GM12873 (cell line): ENCODE data around the gene ALG14.

ENCODE experiments used
- TF ChIP-seq, protein P1 (sequence below): IDR thresholded peaks from 2 replicates; pipeline ENCODE4 v1.5.1; 2012; ENCODE audit warnings: low read depth, mild to moderate bottlenecking, moderate library complexity, low read length, control low read depth; ENCODE audit not compliant: insufficient read depth; ENCODE audit errors: missing control alignments

The ALG14 gene

GRCh38 chr1:95013950-95014574, 58.7 kb downstream of the ALG14 start:
- TF ChIP-seq, protein P1, sequence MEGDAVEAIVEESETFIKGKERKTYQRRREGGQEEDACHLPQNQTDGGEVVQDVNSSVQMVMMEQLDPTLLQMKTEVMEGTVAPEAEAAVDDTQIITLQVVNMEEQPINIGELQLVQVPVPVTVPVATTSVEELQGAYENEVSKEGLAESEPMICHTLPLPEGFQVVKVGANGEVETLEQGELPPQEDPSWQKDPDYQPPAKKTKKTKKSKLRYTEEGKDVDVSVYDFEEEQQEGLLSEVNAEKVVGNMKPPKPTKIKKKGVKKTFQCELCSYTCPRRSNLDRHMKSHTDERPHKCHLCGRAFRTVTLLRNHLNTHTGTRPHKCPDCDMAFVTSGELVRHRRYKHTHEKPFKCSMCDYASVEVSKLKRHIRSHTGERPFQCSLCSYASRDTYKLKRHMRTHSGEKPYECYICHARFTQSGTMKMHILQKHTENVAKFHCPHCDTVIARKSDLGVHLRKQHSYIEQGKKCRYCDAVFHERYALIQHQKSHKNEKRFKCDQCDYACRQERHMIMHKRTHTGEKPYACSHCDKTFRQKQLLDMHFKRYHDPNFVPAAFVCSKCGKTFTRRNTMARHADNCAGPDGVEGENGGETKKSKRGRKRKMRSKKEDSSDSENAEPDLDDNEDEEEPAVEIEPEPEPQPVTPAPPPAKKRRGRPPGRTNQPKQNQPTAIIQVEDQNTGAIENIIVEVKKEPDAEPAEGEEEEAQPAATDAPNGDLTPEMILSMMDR = no peak

DNA sequence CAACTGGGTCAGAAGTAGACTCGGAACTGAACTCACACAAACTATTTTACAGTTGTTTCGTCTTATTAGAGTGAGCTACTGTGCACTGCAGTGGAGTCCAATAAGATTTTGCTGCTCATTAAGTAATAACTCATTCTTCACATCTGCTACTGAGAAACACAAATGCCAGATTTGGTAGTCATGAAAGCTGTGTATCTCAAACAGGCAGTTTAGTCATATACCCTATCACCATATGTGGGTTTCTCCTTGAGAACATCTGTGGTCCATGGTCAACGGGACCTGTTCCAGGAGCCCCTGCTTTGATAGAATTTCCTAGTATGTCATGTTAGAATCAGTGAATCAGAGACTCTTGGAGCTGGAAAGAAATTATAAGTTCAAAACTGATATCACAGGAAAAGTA, 60.4 kb downstream of the ALG14 start:
- TF ChIP-seq, protein P1 = no peak

- TF ChIP-seq, protein P1 = no peak
These were observed 62.6 kb downstream of the ALG14 start for GRCh38 chr1:95010158-95010557.

DNA sequence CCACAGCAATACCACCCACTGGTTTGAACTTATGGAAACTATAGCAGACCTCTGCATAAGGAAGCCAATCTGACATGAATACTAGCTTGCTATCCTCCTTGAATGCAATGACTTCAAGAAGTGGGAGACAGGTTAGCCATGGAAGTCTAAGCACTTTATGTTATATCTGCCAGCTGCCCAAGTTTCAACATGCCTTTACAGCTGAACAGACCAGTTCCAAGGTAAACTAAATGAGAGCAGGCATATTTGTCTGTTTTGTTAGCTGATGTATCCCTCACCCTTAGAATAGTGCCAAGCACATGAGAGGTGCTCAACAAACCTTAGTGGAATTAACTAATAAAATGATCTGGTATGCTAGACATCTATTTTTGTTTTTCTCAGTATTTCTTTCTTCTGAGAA, 65.1 kb downstream of the ALG14 start:
- TF ChIP-seq, protein P1 = no peak

GRCh38 chr1:95006681-95007080, 66.1 kb downstream of the ALG14 start:
- TF ChIP-seq, protein P1 = no peak

GRCh38 chr1:95005584-95005983, 67.2 kb downstream of the ALG14 start:
- TF ChIP-seq, protein P1 = no peak

GRCh38 chr1:95004013-95004412, 68.7 kb downstream of the ALG14 start:
- TF ChIP-seq, protein P1 = no peak
